A549 (cell line): ENCODE data around the gene ZC2HC1B. TPM values are rescaled to one million over a fixed set of nuclear protein-coding genes. Genes with fewer than 3 reads are reported as not detected.
"Not testable (repeated sequence)": the region's sequence is repeated elsewhere in the genome, so short reads cannot be mapped to it uniquely, and the experiment has no call there.

Experiments
- ATAC-seq, 2 experiments: fragments of 200-7000 bp in 1 of 2; fragments of >200 bp in 1 of 2; cut with Nextera tagmentation in 1 of 2; cut with Tn5 transposase in 1 of 2; 3 replicates each; pipeline versions ENCODE4 v1.8.0 to v1.9.1; 2018 to 2020; ENCODE audit warnings: mild to moderate bottlenecking in 1 of 2, moderate library complexity in 1 of 2
- CTCF ChIA-PET: fragments of 300-600 bp; sonication (Branson Sonifier 250); formaldehyde crosslinking; extraction: SDS; loops from one replicate; lab custom pipeline; 2021; ENCODE audit warnings: antibody characterized with exemption, inconsistent platforms; lab: Yijun Ruan, JAX
- POLR2A ChIA-PET: fragments of 350-600 bp; formaldehyde crosslinking; extraction: SDS; loops from one replicate; lab custom pipeline; 2021; ENCODE audit warnings: antibody characterized with exemption, inconsistent platforms; lab: Yijun Ruan, JAX
- DNase-seq, 2 experiments: peaks; one replicate each; pipeline versions ENCODE4 v3.0.0 to v3.0.0-alpha.2; 2011 to 2016; ENCODE audit warnings: low read depth in 1 of 2, low spot score in 1 of 2
- FAIRE-seq: peaks from 2 replicates; lab custom pipeline; 2011; peaks lifted over from hg19 to GRCh38; lab: Jason Lieb, UNC
- H3K27ac ChIP-seq, 2 experiments: fragments of >200 bp; sonication (Bioruptor Twin); formaldehyde crosslinking; 3 replicates each; pipeline ENCODE4 v1.5.1; 2016 to 2017
- H3K4me1 ChIP-seq: fragments of >200 bp; sonication (Bioruptor Twin); formaldehyde crosslinking; 3 replicates; pipeline ENCODE4 v1.6.1; 2016
- H3K4me2 ChIP-seq: fragments of >200 bp; sonication (Bioruptor Twin); formaldehyde crosslinking; 3 replicates; pipeline ENCODE4 v1.6.1; 2016
- H3K4me3 ChIP-seq: fragments of >200 bp; sonication (Bioruptor Twin); formaldehyde crosslinking; 3 replicates; pipeline ENCODE4 v1.5.1; 2016
- H3K9me3 ChIP-seq: fragments of >200 bp; sonication (Bioruptor Twin); formaldehyde crosslinking; 3 replicates; pipeline ENCODE4 v1.6.1; 2016
- CHD2 ChIP-seq: fragments of 150-350 bp; IDR thresholded peaks from 2 replicates; pipeline ENCODE4 v1.6.1; 2014; ENCODE audit warnings: low read length; ENCODE audit not compliant: partially characterized antibody
- CHD4 ChIP-seq: fragments of 200-600 bp; sonication (generic); IDR thresholded peaks from 2 replicates; pipeline ENCODE4 v1.6.1; 2016; ENCODE audit warnings: antibody characterized with exemption, mild to moderate bottlenecking, borderline replicate concordance
- FOSB ChIP-seq: fragments of 250-450 bp; sonication (Bioruptor Pico); IDR thresholded peaks from 2 replicates; pipeline ENCODE4 v1.5.0; 2020; ENCODE audit warnings: mild to moderate bottlenecking, moderate library complexity
- HOXB5 ChIP-seq: fragments of 250-450 bp; sonication (Bioruptor Pico); IDR thresholded peaks from 2 replicates; pipeline ENCODE4 v1.5.0; 2020; ENCODE audit warnings: mild to moderate bottlenecking, moderate library complexity
- MAFK ChIP-seq: fragments of 450-650 bp; IDR thresholded peaks from 2 replicates; pipeline ENCODE4 v1.6.1; 2014; ENCODE audit not compliant: partially characterized antibody
- NFE2L2 ChIP-seq: fragments of 150-350 bp; conservative IDR thresholded peaks from 2 replicates; pipeline ENCODE4 v1.6.1; 2014; ENCODE audit warnings: low read length
- NPAS2 ChIP-seq: fragments of 250-450 bp; sonication (Bioruptor Pico); IDR thresholded peaks from 2 replicates; pipeline ENCODE4 v1.8.0; 2022; ENCODE audit warnings: mild to moderate bottlenecking, moderate library complexity, borderline replicate concordance
- PHF8 ChIP-seq: fragments of 200-600 bp; sonication (generic); IDR thresholded peaks from 2 replicates; pipeline ENCODE4 v1.6.1; 2016; ENCODE audit warnings: low read depth, mild to moderate bottlenecking, antibody characterized with exemption, moderate library complexity, borderline replicate concordance
- POLR2A ChIP-seq: IDR thresholded peaks from 2 replicates; pipeline ENCODE4 v1.6.1; 2012; ENCODE audit warnings: mild to moderate bottlenecking, low read length
- RARB ChIP-seq: fragments of 250-450 bp; sonication (Bioruptor Pico); IDR thresholded peaks from 2 replicates; pipeline ENCODE4 v1.8.0; 2021; ENCODE audit warnings: mild to moderate bottlenecking, moderate library complexity
- RNF2 ChIP-seq: fragments of 200-600 bp; sonication (generic); IDR thresholded peaks from 2 replicates; pipeline ENCODE4 v1.6.1; 2016; ENCODE audit warnings: low read depth, mild to moderate bottlenecking, antibody characterized with exemption, moderate library complexity, borderline replicate concordance
- SMC3 ChIP-seq: fragments of >200 bp; sonication (Bioruptor Twin); formaldehyde crosslinking; IDR thresholded peaks from 3 replicates; pipeline ENCODE4 v1.6.1; 2018; ENCODE audit warnings: inconsistent platforms
- SREBF2 ChIP-seq: fragments of 450-650 bp; IDR thresholded peaks from 2 replicates; pipeline ENCODE4 v1.6.1; 2014; ENCODE audit warnings: mild to moderate bottlenecking, moderate library complexity
- TP53 ChIP-seq: fragments of 250-450 bp; sonication (Bioruptor Pico); IDR thresholded peaks from 2 replicates; pipeline ENCODE4 v1.5.0; 2021; ENCODE audit warnings: mild to moderate bottlenecking, moderate library complexity
- ZC3H11A ChIP-seq: fragments of 450-650 bp; IDR thresholded peaks from 2 replicates; pipeline ENCODE4 v1.6.1; 2014; ENCODE audit warnings: antibody characterized with exemption, mild to moderate bottlenecking
- ZFP36 ChIP-seq: fragments of 450-650 bp; IDR thresholded peaks from 2 replicates; pipeline ENCODE4 v1.6.1; 2014; ENCODE audit warnings: borderline replicate concordance; ENCODE audit not compliant: partially characterized antibody
- WGBS: methylation state at CpG from one replicate; pipeline ENCODE4 v1.1.6; 2017; ENCODE audit errors: missing lambda C conversion rate; 5-methylcytosine and 5-hydroxymethylcytosine counted together
- polyA plus RNA-seq, 4 experiments: library from polyadenylated mRNA; depleted of rRNA in 3 of 4; stranded (reverse); fragments of >200 nt; fragmentation: RNase III in 1 of 4; extraction: RNeasy Plus Mini Kit Qiagen cat#74134 plus additional on column Dnase treatment in 1 of 4; gene quantifications; 2 replicates in 3 of 4; 3 replicates in 1 of 4; pipeline ENCODE4 v1.2.3, GENCODE V29; 2011 to 2017
- TF ChIP-seq, protein P1 (sequence below): fragments of >200 bp; sonication (Bioruptor Twin); formaldehyde crosslinking; IDR thresholded peaks from 3 replicates; pipeline ENCODE4 v1.6.1; 2016
- TF ChIP-seq, protein P2 (sequence below): IDR thresholded peaks from 2 replicates; pipeline ENCODE4 v1.6.1; 2012
- TF ChIP-seq, protein P3 (sequence below): fragments of 450-650 bp; IDR thresholded peaks from 2 replicates; pipeline ENCODE4 v1.6.1; 2014; ENCODE audit warnings: antibody characterized with exemption

Gene ZC2HC1B
- polyA plus RNA-seq, 2 of the 4 experiments (the other 2 are of a cell fraction), result not detected

DNA sequence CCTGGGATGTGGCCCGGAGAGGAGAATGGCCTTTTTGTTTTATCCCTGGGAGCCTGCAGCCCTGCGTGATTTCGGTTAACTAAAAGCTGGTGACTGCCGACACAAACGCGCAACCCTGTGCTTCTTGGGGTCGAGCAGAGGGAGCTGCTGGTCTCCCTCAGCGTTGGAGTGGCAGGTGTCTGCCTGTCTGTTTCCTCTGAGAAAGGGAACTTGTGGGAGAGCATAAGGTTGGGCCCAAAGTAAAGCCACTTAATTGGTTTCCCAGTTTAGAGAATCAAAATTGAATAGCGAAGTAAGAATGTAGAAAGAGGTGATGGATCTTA lies 20.6 kb upstream of the ZC2HC1B start:
- no peaks in the 10 kb centered on the region for H3K9me3 ChIP-seq
- FAIRE-seq (no peak), DNase-seq (no peak), ATAC-seq (peak in 1 of 2 experiments; percentile 23; a peak in 3 of 6 replicates)
- ChIA-PET POLR2A (interaction anchor here (1.0 to 1.6 kb wide), 6 partner anchors 9 to 307 kb away, joined by 3 to 10 read pairs (median 4); partner anchors contain the start of gene PHACTR2), CTCF (interaction anchor here (1.3 kb wide), 1 partner anchor 268 kb away, joined by 5 read pairs; no protein-coding TSS in a partner anchor)
- peak overlapping the region; percentile 96 for H3K4me3 ChIP-seq
- peak overlapping the region; percentile 99 for H3K4me2 ChIP-seq
- 0% methylated on average over 4 of the region's 9 CpGs for WGBS
- TF ChIP-seq CHD2 (no peak), TP53 (CRISPR knock-in tag) (no peak), ZFP36 (no peak), PHF8 (peak; percentile 67), FOSB (CRISPR knock-in tag) (no peak)
- peak overlapping the region; percentile 92 to 98 for H3K27ac ChIP-seq
- peaks cover 10% of the 10 kb centered on the region; the same call in 2 of the 3 replicates for H3K4me1 ChIP-seq

DNA sequence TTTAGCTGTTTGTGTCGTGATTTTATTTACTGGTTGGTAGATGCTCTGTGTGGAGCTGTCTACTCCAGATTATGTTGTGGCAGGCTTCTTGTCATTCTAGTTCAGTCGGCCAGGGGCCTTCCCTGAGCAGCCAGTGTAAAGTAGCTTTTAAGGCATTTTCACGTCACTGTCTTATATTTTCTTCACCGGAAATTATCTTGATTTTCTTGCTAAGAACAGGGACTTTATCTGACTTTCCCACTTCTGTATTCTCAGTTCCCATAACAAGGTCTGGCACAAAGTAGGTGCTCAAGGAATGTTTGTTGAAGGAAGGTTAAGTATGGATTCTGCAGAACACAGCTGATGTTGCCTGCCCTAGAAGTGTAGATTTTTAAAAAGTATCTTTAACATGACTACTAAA lies 20.3 kb upstream of the ZC2HC1B start:
- CTCF ChIA-PET, result interaction anchor here (1.3 kb wide), 1 partner anchor 269 kb away, joined by 5 read pairs; no protein-coding TSS in a partner anchor
- peak overlapping the region; percentile 96 for H3K4me3 ChIP-seq
- FAIRE-seq, result no peak
- POLR2A ChIA-PET, result interaction anchor here (1.5 kb wide), 1 partner anchor 269 kb away, joined by 10 read pairs; no protein-coding TSS in a partner anchor
- TF ChIP-seq ZC3H11A (no peak), POLR2A (no peak), SREBF2 (no peak)
- H3K9me3 ChIP-seq, result no peaks in the 10 kb centered on the region
- 0% methylated on average over 4 of the region's 4 CpGs for WGBS
- H3K27ac ChIP-seq, result peak overlapping the region; percentile 92 to 98
- peaks cover 10% of the 10 kb centered on the region; the same call in 2 of the 3 replicates for H3K4me1 ChIP-seq
- H3K4me2 ChIP-seq, result peak overlapping the region; percentile 99
- peak; percentile 3 to 9 for DNase-seq
- no peak for ATAC-seq

DNA sequence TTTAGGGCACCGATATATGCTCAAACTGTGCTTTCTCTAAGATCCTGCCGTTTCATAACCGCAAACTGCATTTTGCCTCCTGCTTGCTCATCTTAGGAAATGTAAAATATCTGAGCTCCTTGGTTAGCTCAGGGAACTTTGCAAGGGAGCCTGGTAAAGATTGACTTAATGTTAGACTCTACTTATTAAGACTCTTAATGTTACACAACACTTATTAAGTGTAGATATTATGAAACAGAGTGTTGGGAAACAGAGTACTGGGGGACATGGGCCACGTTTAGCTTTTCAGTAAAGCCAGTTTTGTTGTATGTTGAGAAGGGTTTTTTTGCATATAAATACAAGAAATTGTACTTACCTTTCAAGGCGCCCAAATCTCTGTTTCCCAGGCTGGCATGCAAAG lies 19.2 kb upstream of the ZC2HC1B start:
- TF ChIP-seq RNF2, result no peak
- no peak for TF ChIP-seq HOXB5 (CRISPR knock-in tag)
- TF ChIP-seq CHD4, result no peak
- TF ChIP-seq, protein P1, sequence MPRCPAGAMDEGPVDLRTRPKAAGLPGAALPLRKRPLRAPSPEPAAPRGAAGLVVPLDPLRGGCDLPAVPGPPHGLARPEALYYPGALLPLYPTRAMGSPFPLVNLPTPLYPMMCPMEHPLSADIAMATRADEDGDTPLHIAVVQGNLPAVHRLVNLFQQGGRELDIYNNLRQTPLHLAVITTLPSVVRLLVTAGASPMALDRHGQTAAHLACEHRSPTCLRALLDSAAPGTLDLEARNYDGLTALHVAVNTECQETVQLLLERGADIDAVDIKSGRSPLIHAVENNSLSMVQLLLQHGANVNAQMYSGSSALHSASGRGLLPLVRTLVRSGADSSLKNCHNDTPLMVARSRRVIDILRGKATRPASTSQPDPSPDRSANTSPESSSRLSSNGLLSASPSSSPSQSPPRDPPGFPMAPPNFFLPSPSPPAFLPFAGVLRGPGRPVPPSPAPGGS, result no peak
- TF ChIP-seq MAFK, result no peak
- no peak for TF ChIP-seq TP53 (CRISPR knock-in tag)
- TF ChIP-seq ZC3H11A, result no peak
- TF ChIP-seq NFE2L2, result no peak
- no peak for TF ChIP-seq NPAS2 (CRISPR knock-in tag)
- no peak for TF ChIP-seq RARB (CRISPR knock-in tag)
- no peak for TF ChIP-seq SREBF2
- TF ChIP-seq SMC3, result no peak
- TF ChIP-seq, protein P2, sequence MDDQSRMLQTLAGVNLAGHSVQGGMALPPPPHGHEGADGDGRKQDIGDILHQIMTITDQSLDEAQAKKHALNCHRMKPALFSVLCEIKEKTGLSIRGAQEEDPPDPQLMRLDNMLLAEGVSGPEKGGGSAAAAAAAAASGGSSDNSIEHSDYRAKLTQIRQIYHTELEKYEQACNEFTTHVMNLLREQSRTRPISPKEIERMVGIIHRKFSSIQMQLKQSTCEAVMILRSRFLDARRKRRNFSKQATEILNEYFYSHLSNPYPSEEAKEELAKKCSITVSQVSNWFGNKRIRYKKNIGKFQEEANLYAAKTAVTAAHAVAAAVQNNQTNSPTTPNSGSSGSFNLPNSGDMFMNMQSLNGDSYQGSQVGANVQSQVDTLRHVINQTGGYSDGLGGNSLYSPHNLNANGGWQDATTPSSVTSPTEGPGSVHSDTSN, result no peak
- TF ChIP-seq, protein P3, sequence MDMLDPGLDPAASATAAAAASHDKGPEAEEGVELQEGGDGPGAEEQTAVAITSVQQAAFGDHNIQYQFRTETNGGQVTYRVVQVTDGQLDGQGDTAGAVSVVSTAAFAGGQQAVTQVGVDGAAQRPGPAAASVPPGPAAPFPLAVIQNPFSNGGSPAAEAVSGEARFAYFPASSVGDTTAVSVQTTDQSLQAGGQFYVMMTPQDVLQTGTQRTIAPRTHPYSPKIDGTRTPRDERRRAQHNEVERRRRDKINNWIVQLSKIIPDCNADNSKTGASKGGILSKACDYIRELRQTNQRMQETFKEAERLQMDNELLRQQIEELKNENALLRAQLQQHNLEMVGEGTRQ, result no peak
- Histone ChIP-seq H3K4me1 (peaks cover 10% of the 10 kb centered on the region; the same call in 2 of the 3 replicates), H3K9me3 (no peaks in the 10 kb centered on the region), H3K4me2 (peak overlapping the region; percentile 99), H3K4me3 (no peak overlapping the region), H3K27ac (no peak overlapping the region)
- CTCF ChIA-PET, result no interaction called here
- POLR2A ChIA-PET, result interaction anchor here (0.6 kb wide), 1 partner anchor 59 kb away, joined by 3 read pairs; no protein-coding TSS in a partner anchor
- ATAC-seq, result no peak
- DNase-seq, result no peak
- WGBS, result 88% methylated on average over 5 of the region's 5 CpGs
- FAIRE-seq, result no peak

DNA sequence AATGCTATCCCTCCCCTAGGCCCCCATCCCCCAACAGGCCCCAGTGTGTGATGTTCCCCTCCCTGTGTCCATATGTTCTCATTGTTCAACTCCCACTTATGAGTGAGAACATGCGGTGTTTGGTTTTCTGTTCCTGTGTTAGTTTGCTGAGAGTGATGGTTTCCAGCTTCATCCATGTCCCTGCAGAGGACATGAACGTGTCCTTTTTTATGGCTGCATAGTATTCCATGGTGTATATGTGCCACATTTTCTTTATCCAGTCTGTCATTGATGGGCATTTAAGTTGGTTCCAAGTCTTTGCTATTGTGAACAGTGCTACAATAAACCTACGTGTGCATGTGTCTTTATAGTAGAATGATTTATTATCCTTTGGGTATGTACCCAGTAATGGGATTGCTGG lies 12.6 kb upstream of the ZC2HC1B start:
- H3K4me3 ChIP-seq, H3K4me1 ChIP-seq, CTCF ChIA-PET, DNase-seq, ATAC-seq, H3K4me2 ChIP-seq, FAIRE-seq, H3K27ac ChIP-seq: not testable (repeated sequence)
- peaks cover 17% of the 10 kb centered on the region; the same call in 2 of the 3 replicates for H3K9me3 ChIP-seq
- POLR2A ChIA-PET, result interaction anchor here (1.3 kb wide), 1 partner anchor 9 kb away, joined by 4 read pairs; the partner anchor contains the start of gene LTV1
- WGBS, result 94% methylated on average over 3 of the region's 3 CpGs

DNA sequence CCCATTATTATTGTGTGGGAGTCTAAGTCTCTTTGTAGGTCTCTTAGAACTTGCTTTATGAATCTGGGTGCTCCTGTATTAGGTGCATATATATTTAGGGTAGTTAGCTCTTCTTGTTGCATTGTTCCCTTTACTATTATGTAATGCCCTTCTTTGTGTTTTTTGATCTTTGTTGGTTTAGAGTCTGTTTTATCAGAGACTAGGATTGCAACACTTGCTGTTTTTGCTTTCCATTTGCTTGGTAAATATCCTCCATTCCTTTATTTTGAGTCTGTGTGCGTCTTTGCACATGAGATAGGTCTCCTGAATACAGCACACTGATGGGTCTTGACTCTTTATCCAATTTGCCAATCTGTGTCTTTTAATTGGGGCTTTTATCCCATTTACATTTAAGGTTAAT lies 9.2 kb upstream of the ZC2HC1B start:
- DNase-seq, H3K4me1 ChIP-seq, H3K27ac ChIP-seq, POLR2A ChIA-PET, ATAC-seq, CTCF ChIA-PET, H3K4me3 ChIP-seq, H3K4me2 ChIP-seq, FAIRE-seq: not testable (repeated sequence)
- H3K9me3 ChIP-seq, result peaks cover 17% of the 10 kb centered on the region; the same call in 2 of the 3 replicates
- 100% methylated on average over 1 of the region's 1 CpG for WGBS

DNA sequence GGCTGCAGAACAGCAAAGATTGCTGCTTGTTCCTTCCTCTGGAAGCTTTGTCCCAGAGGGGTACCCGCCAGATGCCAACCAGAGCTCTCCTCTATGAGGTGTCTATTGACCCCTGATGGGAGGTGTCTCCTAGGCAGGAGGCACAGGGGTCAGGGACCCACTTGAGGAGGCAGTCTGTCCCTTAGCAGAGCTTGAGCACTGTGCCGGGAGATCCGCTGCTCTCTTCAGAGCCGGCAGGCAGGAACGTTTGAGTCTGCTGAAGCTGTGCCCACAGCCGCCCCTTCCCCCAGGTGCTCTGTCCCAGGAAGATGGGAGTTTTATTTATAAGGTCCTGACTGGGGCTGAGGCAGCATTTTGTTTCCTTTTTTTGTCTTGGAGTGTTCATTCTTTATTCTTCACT lies 7.5 kb upstream of the ZC2HC1B start:
- ATAC-seq, FAIRE-seq, H3K4me2 ChIP-seq, POLR2A ChIA-PET, H3K4me1 ChIP-seq, DNase-seq, H3K27ac ChIP-seq, H3K4me3 ChIP-seq, CTCF ChIA-PET: not testable (repeated sequence)
- WGBS, result 90% methylated on average over 5 of the region's 6 CpGs
- peaks cover 17% of the 10 kb centered on the region; the same call in 2 of the 3 replicates for H3K9me3 ChIP-seq
